Subcutaneous abdominal adipose tissue (tissue), 5 donors: ENCODE results near the gene GFRA4.

Experiments
- H3K27ac ChIP-seq: one replicate; pipeline ENCODE4 v1.7.0; 2013; ENCODE audit warnings: low read depth, mild to moderate bottlenecking, inconsistent platforms, low read length, moderate library complexity
- H3K27me3 ChIP-seq, 5 donors: one replicate each; pipeline ENCODE4 v1.7.0; 2013; ENCODE audit warnings: low read length in 5 of 5, inconsistent platforms in 1 of 5; ENCODE audit not compliant: control insufficient read depth in 5 of 5, insufficient read depth in 4 of 5
- H3K36me3 ChIP-seq, 5 donors: one replicate each; pipeline ENCODE4 v1.7.0; 2013; ENCODE audit warnings: low read length in 5 of 5; ENCODE audit not compliant: control insufficient read depth in 5 of 5, insufficient read depth in 5 of 5
- H3K4me1 ChIP-seq, 5 donors: one replicate each; pipeline ENCODE4 v1.7.0; 2013; ENCODE audit warnings: low read length in 5 of 5, mild to moderate bottlenecking in 3 of 5, moderate library complexity in 1 of 5; ENCODE audit not compliant: control insufficient read depth in 5 of 5, insufficient read depth in 5 of 5
- H3K4me3 ChIP-seq, 5 donors: one replicate each; pipeline ENCODE4 v1.7.0; 2013; ENCODE audit warnings: low read length in 5 of 5, low read depth in 1 of 5
- H3K9ac ChIP-seq, 5 donors: one replicate each; pipeline ENCODE4 v1.7.0; 2013; ENCODE audit warnings: low read length in 5 of 5, mild to moderate bottlenecking in 4 of 5, moderate library complexity in 3 of 5
- H3K9me3 ChIP-seq, 5 donors: one replicate each; pipeline ENCODE4 v1.7.0; 2013; ENCODE audit warnings: low read length in 5 of 5; ENCODE audit not compliant: control insufficient read depth in 5 of 5
- donor health status: healthy.
- donor health status: healthy.
- donor health status: healthy.
- donor health status: healthy.
- donor health status: healthy.

GFRA4 gene

DNA sequence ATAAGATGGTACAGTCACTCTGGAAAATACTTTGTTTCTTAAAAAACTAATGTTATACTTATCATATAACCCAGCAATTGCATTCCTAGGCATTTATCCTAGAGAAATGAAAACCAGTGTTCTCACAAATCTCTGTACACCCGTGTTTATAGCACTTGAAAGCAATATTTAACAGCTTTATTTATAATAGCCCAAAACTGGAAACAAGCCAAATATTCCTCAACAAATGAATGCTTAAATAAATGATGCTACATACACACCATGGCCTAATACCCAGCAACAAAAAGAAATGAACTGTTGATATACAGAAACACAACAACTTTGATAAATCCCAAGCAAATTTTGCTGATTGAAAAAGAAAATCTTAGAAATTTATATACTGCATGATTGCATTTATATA is 51.3 kb downstream of the GFRA4 start:
- Histone ChIP-seq H3K9ac (no peak overlapping the region), H3K4me3 (no peak overlapping the region), H3K36me3 (peaks cover 3 to 27% (median 8%) of the 10 kb centered on the region in 5 donors), H3K4me1 (no peaks in the 10 kb centered on the region), H3K27me3 (no peaks in the 10 kb centered on the region), H3K27ac (no peak overlapping the region), H3K9me3 (no peaks in the 10 kb centered on the region)
